ENCODE results near the gene KDM3B.

KDM3B gene

GRCh38 chr5:138440159-138441073 lies 87.9 kb downstream of the KDM3B start:
- peaks cover 11% of the 10 kb centered on the region for H3K36me3 ChIP-seq (ENCODE audit: control insufficient read depth, insufficient read depth, low read length)
- H3K4me1 ChIP-seq (ENCODE audit: control insufficient read depth, insufficient read depth, low read length, poor library complexity, severe bottlenecking): peaks cover 7% of the 10 kb centered on the region
- H3K4me3 ChIP-seq (ENCODE audit: extremely low read depth, insufficient read depth, low read length, poor library complexity, severe bottlenecking): no peak overlapping the region
- H3K9me3 ChIP-seq (ENCODE audit: control insufficient read depth, low read length): no peaks in the 10 kb centered on the region
- 74 to 76% methylated on average over 13 to 14 of the region's 17 CpGs for WGBS, 2 experiments (ENCODE audit: insufficient coverage in 2 of 2)
- H3K27ac ChIP-seq (ENCODE audit: low read depth, low read length, severe bottlenecking): no peak overlapping the region

- Histone ChIP-seq H3K9me3 (ENCODE audit: control insufficient read depth, low read length) (no peaks in the 10 kb centered on the region), H3K4me3 (ENCODE audit: extremely low read depth, insufficient read depth, low read length, poor library complexity, severe bottlenecking) (no peak overlapping the region), H3K36me3 (ENCODE audit: control insufficient read depth, insufficient read depth, low read length) (peaks cover 3% of the 10 kb centered on the region), H3K4me1 (ENCODE audit: control insufficient read depth, insufficient read depth, low read length, poor library complexity, severe bottlenecking) (peaks cover 7% of the 10 kb centered on the region), H3K27ac (ENCODE audit: low read depth, low read length, severe bottlenecking) (no peak overlapping the region)
- 89 to 91% methylated on average over 9 of the region's 9 CpGs for WGBS, 2 experiments (ENCODE audit: insufficient coverage in 2 of 2)
Measured at GRCh38 chr5:138441221-138441620, 88.7 kb downstream of the KDM3B start.

GRCh38 chr5:138444078-138444773 lies 91.7 kb downstream of the KDM3B start:
- Histone ChIP-seq H3K9me3 (ENCODE audit: control insufficient read depth, low read length) (no peaks in the 10 kb centered on the region), H3K4me1 (ENCODE audit: control insufficient read depth, insufficient read depth, low read length, poor library complexity, severe bottlenecking) (peaks cover 9% of the 10 kb centered on the region), H3K4me3 (ENCODE audit: extremely low read depth, insufficient read depth, low read length, poor library complexity, severe bottlenecking) (no peak overlapping the region), H3K36me3 (ENCODE audit: control insufficient read depth, insufficient read depth, low read length) (no peaks in the 10 kb centered on the region), H3K27ac (ENCODE audit: low read depth, low read length, severe bottlenecking) (no peak overlapping the region)
- 96 to 97% methylated on average over 8 to 9 of the region's 13 CpGs for WGBS, 2 experiments (ENCODE audit: insufficient coverage in 2 of 2)

- Histone ChIP-seq H3K9me3 (ENCODE audit: control insufficient read depth, low read length) (no peaks in the 10 kb centered on the region), H3K4me3 (ENCODE audit: extremely low read depth, insufficient read depth, low read length, poor library complexity, severe bottlenecking) (no peak overlapping the region), H3K27ac (ENCODE audit: low read depth, low read length, severe bottlenecking) (no peak overlapping the region), H3K36me3 (ENCODE audit: control insufficient read depth, insufficient read depth, low read length) (no peaks in the 10 kb centered on the region), H3K4me1 (ENCODE audit: control insufficient read depth, insufficient read depth, low read length, poor library complexity, severe bottlenecking) (peaks cover 3% of the 10 kb centered on the region)
- 90 to 93% methylated on average over 20 to 22 of the region's 22 CpGs for WGBS, 2 experiments (ENCODE audit: insufficient coverage in 2 of 2)
Measured at GRCh38 chr5:138444774-138445546, 92.5 kb downstream of the KDM3B start.

GRCh38 chr5:138445547-138446271 lies 93.2 kb downstream of the KDM3B start:
- Histone ChIP-seq H3K4me1 (ENCODE audit: control insufficient read depth, insufficient read depth, low read length, poor library complexity, severe bottlenecking) (peaks cover 3% of the 10 kb centered on the region), H3K27ac (ENCODE audit: low read depth, low read length, severe bottlenecking) (no peak overlapping the region), H3K9me3 (ENCODE audit: control insufficient read depth, low read length) (no peaks in the 10 kb centered on the region), H3K36me3 (ENCODE audit: control insufficient read depth, insufficient read depth, low read length) (no peaks in the 10 kb centered on the region), H3K4me3 (ENCODE audit: extremely low read depth, insufficient read depth, low read length, poor library complexity, severe bottlenecking) (no peak overlapping the region)
- 93 to 94% methylated on average over 10 to 11 of the region's 18 CpGs for WGBS, 2 experiments (ENCODE audit: insufficient coverage in 2 of 2)

GRCh38 chr5:138448070-138448469 lies 95.6 kb downstream of the KDM3B start:
- Histone ChIP-seq H3K4me1 (ENCODE audit: control insufficient read depth, insufficient read depth, low read length, poor library complexity, severe bottlenecking) (peaks cover 3% of the 10 kb centered on the region), H3K36me3 (ENCODE audit: control insufficient read depth, insufficient read depth, low read length) (no peaks in the 10 kb centered on the region), H3K9me3 (ENCODE audit: control insufficient read depth, low read length) (no peaks in the 10 kb centered on the region), H3K27ac (ENCODE audit: low read depth, low read length, severe bottlenecking) (no peak overlapping the region), H3K4me3 (ENCODE audit: extremely low read depth, insufficient read depth, low read length, poor library complexity, severe bottlenecking) (no peak overlapping the region)
- WGBS, 2 experiments (ENCODE audit: insufficient coverage in 2 of 2): 86 to 92% methylated on average over 5 to 6 of the region's 6 CpGs

GRCh38 chr5:138448481-138449398 lies 96.3 kb downstream of the KDM3B start:
- Histone ChIP-seq H3K27ac (ENCODE audit: low read depth, low read length, severe bottlenecking) (no peak overlapping the region), H3K9me3 (ENCODE audit: control insufficient read depth, low read length) (no peaks in the 10 kb centered on the region), H3K4me3 (ENCODE audit: extremely low read depth, insufficient read depth, low read length, poor library complexity, severe bottlenecking) (no peak overlapping the region), H3K36me3 (ENCODE audit: control insufficient read depth, insufficient read depth, low read length) (no peaks in the 10 kb centered on the region), H3K4me1 (ENCODE audit: control insufficient read depth, insufficient read depth, low read length, poor library complexity, severe bottlenecking) (peaks cover 3% of the 10 kb centered on the region)
- WGBS, 2 experiments (ENCODE audit: insufficient coverage in 2 of 2): 87 to 93% methylated on average over 4 to 6 of the region's 9 CpGs

- H3K27ac ChIP-seq (ENCODE audit: low read depth, low read length, severe bottlenecking): no peak overlapping the region
- peaks cover 3% of the 10 kb centered on the region for H3K4me1 ChIP-seq (ENCODE audit: control insufficient read depth, insufficient read depth, low read length, poor library complexity, severe bottlenecking)
- no peak overlapping the region for H3K4me3 ChIP-seq (ENCODE audit: extremely low read depth, insufficient read depth, low read length, poor library complexity, severe bottlenecking)
- WGBS, 2 experiments (ENCODE audit: insufficient coverage in 2 of 2): 12 to 24% methylated on average over 19 to 20 of the region's 22 CpGs
- no peaks in the 10 kb centered on the region for H3K36me3 ChIP-seq (ENCODE audit: control insufficient read depth, insufficient read depth, low read length)
- H3K9me3 ChIP-seq (ENCODE audit: control insufficient read depth, low read length): no peaks in the 10 kb centered on the region
Measured at GRCh38 chr5:138449501-138450239, 97.2 kb downstream of the KDM3B start.

GRCh38 chr5:138450971-138451370 lies 98.5 kb downstream of the KDM3B start:
- 89 to 97% methylated on average over 5 of the region's 5 CpGs for WGBS, 2 experiments (ENCODE audit: insufficient coverage in 2 of 2)
- H3K9me3 ChIP-seq (ENCODE audit: control insufficient read depth, low read length): no peaks in the 10 kb centered on the region
- peaks cover 3% of the 10 kb centered on the region for H3K4me1 ChIP-seq (ENCODE audit: control insufficient read depth, insufficient read depth, low read length, poor library complexity, severe bottlenecking)
- H3K4me3 ChIP-seq (ENCODE audit: extremely low read depth, insufficient read depth, low read length, poor library complexity, severe bottlenecking): no peak overlapping the region
- no peaks in the 10 kb centered on the region for H3K36me3 ChIP-seq (ENCODE audit: control insufficient read depth, insufficient read depth, low read length)
- H3K27ac ChIP-seq (ENCODE audit: low read depth, low read length, severe bottlenecking): no peak overlapping the region
